ENCODE data around the gene PLXND1.

The PLXND1 gene

DNA sequence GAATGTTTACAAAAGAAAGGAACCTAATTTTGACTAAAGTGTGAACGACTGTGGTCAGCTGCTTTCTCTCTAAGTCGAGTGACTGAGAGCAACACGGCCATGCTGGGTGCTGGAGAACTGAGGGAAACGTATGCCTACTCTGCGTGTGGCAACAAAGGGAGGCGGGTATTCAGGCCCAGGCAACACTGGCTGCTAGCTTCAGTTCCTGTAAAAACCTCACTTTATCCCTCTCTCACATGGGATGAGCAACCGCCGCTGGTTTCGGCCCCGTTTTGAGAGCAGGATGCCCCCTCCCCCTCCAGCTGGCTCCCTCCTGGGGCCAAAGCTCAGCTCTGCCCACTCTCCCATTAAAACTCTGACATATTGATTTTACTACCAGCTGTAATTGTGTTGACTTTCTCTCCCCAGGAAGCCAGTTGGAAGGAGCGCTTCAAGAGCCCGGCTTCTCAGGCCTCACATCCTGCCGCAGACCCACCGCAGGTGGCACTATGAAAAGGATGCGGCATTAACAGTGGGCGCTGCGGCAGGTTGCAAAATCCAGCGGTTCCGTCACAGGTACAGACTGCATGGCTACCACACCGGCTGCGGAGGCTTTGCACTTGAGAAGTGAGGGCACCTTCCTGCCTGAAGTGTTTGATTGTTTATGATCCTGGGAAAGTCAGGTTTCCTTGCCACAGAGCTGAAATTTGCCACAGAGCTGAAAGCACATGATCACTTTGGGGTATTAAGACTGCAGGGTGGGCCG is 12.7 kb downstream of the PLXND1 start:
- DNase-seq (ENCODE audit: low read depth, low spot score): no peak
- no peak overlapping the region for H3K4me3 ChIP-seq (ENCODE audit: low read depth, low read length)
- TF ChIP-seq, protein P1, sequence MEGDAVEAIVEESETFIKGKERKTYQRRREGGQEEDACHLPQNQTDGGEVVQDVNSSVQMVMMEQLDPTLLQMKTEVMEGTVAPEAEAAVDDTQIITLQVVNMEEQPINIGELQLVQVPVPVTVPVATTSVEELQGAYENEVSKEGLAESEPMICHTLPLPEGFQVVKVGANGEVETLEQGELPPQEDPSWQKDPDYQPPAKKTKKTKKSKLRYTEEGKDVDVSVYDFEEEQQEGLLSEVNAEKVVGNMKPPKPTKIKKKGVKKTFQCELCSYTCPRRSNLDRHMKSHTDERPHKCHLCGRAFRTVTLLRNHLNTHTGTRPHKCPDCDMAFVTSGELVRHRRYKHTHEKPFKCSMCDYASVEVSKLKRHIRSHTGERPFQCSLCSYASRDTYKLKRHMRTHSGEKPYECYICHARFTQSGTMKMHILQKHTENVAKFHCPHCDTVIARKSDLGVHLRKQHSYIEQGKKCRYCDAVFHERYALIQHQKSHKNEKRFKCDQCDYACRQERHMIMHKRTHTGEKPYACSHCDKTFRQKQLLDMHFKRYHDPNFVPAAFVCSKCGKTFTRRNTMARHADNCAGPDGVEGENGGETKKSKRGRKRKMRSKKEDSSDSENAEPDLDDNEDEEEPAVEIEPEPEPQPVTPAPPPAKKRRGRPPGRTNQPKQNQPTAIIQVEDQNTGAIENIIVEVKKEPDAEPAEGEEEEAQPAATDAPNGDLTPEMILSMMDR (IDR thresholded peaks at IDR 0.05; ENCODE audit: low read depth, low read length): no peak
- in situ Hi-C loops (cut with HindIII; ENCODE audit: low sequenced_read_pairs): no loop called here

GRCh38 chr3:129593230-129593594 is 13.3 kb downstream of the PLXND1 start:
- no peak for DNase-seq (ENCODE audit: low read depth, low spot score)
- in situ Hi-C loops (cut with HindIII; ENCODE audit: low sequenced_read_pairs): no loop called here
- H3K4me3 ChIP-seq (ENCODE audit: low read depth, low read length): no peak overlapping the region
- TF ChIP-seq, protein P1 (IDR thresholded peaks at IDR 0.05; ENCODE audit: low read depth, low read length): peak; percentile 10

DNA sequence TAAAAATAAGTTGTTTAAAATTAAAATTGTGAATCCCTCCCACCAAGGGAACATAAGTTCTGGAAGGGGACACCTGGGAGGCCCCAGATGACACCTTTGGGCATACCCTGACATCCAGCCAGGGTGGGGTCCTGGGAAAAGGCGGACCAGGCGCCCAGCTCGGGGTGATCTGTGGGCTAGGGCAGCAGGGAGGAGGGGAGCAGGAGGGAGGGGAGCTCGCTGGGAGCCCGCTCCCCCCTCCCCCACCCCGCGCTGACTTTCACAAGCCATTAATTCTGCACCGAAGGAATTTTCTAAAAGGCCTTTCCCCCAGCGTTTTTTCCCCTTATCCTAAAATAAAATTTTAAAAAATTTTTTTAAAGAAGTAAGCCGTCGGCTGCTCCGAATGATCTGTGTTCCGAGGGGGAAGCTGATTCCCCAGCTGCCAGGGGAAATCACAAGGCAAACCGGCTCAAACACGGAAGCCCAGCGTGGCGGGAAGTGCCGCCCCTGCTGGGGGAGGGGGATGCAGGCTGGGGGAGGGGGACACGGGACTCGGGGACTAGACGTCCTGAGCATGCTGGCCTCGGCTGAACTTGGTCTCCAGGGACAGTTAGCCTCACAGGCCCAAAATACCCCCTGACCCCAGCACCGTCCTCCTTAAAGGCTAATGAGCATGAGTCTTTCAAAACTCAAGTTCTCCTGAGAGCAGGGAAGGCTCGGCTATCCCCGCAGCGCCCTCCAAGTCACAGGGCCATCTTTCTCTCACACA is 13.9 kb downstream of the PLXND1 start:
- DNase-seq (ENCODE audit: low read depth, low spot score): no peak
- in situ Hi-C loops (cut with HindIII; ENCODE audit: low sequenced_read_pairs): no loop called here
- H3K4me3 ChIP-seq (ENCODE audit: low read depth, low read length): no peak overlapping the region
- TF ChIP-seq, protein P1 (IDR thresholded peaks at IDR 0.05; ENCODE audit: low read depth, low read length): no peak

- DNase-seq (ENCODE audit: low read depth, low spot score): no peak
- TF ChIP-seq, protein P1 (IDR thresholded peaks at IDR 0.05; ENCODE audit: low read depth, low read length): no peak
- no peak overlapping the region for H3K4me3 ChIP-seq (ENCODE audit: low read depth, low read length)
- in situ Hi-C loops (cut with HindIII; ENCODE audit: low sequenced_read_pairs): no loop called here
Observed at GRCh38 chr3:129591932-129592331, 14.5 kb downstream of the PLXND1 start.

- TF ChIP-seq, protein P1 (IDR thresholded peaks at IDR 0.05; ENCODE audit: low read depth, low read length): no peak
- in situ Hi-C loops (cut with HindIII; ENCODE audit: low sequenced_read_pairs): no loop called here
Observed at GRCh38 chr3:129590215-129590614, 16.3 kb downstream of the PLXND1 start.

DNA sequence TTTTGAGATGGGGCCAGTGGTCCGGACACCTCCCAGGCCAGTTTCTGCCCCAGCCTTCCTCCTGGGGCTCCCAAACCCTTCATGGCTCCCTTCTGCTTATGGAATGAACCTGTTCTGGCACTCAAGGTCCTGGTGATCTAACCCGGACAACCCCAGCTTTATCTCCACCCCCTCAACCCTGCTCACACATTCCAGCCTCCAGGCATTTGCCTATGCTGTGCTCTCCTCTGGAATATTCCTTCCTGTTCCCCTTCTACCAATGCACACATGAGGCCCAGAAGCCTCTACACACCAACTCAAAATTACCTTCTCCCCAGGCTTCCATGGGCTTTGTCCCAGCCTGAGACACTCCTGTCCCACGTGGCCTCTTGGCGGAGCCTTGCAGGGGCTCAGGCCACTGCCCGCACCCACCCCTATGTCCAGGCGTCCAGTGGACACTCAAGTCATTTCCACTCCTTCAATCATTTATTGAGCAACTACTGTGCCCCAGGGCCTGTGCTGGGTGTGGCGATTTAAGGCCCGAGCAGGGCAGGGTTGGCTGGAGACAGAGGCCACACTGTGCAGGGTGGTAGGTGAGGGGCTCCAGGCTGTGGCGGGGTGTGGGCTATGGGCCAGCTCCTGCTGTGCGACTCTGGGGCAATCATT is 18.8 kb downstream of the PLXND1 start:
- no peak for DNase-seq (ENCODE audit: low read depth, low spot score)
- in situ Hi-C loops (cut with HindIII; ENCODE audit: low sequenced_read_pairs): no loop called here
- TF ChIP-seq, protein P1 (IDR thresholded peaks at IDR 0.05; ENCODE audit: low read depth, low read length): no peak
- no peak overlapping the region for H3K4me3 ChIP-seq (ENCODE audit: low read depth, low read length)

More at GRCh38 chr3:129590215-129590614, 16.3 kb downstream of the PLXND1 start:
- no peak for DNase-seq (ENCODE audit: low read depth, low spot score)
- H3K4me3 ChIP-seq (ENCODE audit: low read depth, low read length): no peak overlapping the region

Data from astrocyte of the spinal cord (primary cell).